Activated T-helper 2 cell treated with anti-CD3 and anti-CD28 coated beads, Interferon-gamma antibody, Interleukin-2, Interleukin-4, amounts not matched to agents 10 μg/mL and 5 μg/mL and 100 μg/mL, durations not matched to agents 14 hours and 24 hours and 36 hours (primary cell): Measurements from ENCODE around the gene RPUSD4. TPM values are rescaled to one million over a fixed set of nuclear protein-coding genes. Genes with fewer than 3 reads are reported as not detected.
A peak's percentile ranks its signal among the peaks of the same experiment; 100 is the strongest.

Experiments used
- DNase-seq: peaks from one replicate; pipeline ENCODE4 v3.0.0; 2021; ENCODE audit warnings: low spot score
- H3K27ac Mint-ChIP-seq: one replicate; pipeline ENCODE4 v1.8.0; 2021; ENCODE audit warnings: mixed read lengths
- H3K27me3 Mint-ChIP-seq: one replicate; pipeline ENCODE4 v1.8.0; 2021; ENCODE audit warnings: low read depth, mixed read lengths
- H3K36me3 Mint-ChIP-seq: one replicate; pipeline ENCODE4 v1.8.0; 2021; ENCODE audit warnings: low read depth, mixed read lengths
- H3K4me1 Mint-ChIP-seq: one replicate; pipeline ENCODE4 v1.8.0; 2021; ENCODE audit warnings: low read depth, mixed read lengths
- H3K4me3 Mint-ChIP-seq: one replicate; pipeline ENCODE4 v1.8.0; 2021; ENCODE audit warnings: low read depth, mild to moderate bottlenecking, moderate library complexity, mixed read lengths
- H3K9me3 Mint-ChIP-seq: one replicate; pipeline ENCODE4 v1.8.0; 2021; ENCODE audit warnings: mixed read lengths
- intact Hi-C: fragments of 100-400 bp; cut with micrococcal nuclease; formaldehyde crosslinking; loops from one replicate; pipeline ENCODE4 v1.15.1; 2023
- total RNA-seq: library from RNA; stranded (reverse); gene quantifications from 2 replicates; pipeline ENCODE4 v1.2.3, GENCODE V29; 2022

RPUSD4 gene
- total RNA-seq, 1 donor from 2014 or later, result 43.9 TPM

- no peaks in the 10 kb centered on the region for H3K9me3 Mint-ChIP-seq
- H3K4me1 Mint-ChIP-seq, result peaks cover 1% of the 10 kb centered on the region
- H3K36me3 Mint-ChIP-seq, result peaks cover 5% of the 10 kb centered on the region
- no peak for DNase-seq
- H3K27ac Mint-ChIP-seq, result no peak overlapping the region
- no peaks in the 10 kb centered on the region for H3K27me3 Mint-ChIP-seq
- intact Hi-C loops, result no loop called here
- no peak overlapping the region for H3K4me3 Mint-ChIP-seq
Measured at GRCh38 chr11:126226334-126227084, 15.1 kb upstream of the RPUSD4 start.

GRCh38 chr11:126225295-126225665, 13.8 kb upstream of the RPUSD4 start:
- intact Hi-C loops, result no loop called here
- Mint-ChIP-seq H3K27me3 (no peaks in the 10 kb centered on the region), H3K4me1 (peaks cover 2% of the 10 kb centered on the region), H3K36me3 (no peaks in the 10 kb centered on the region), H3K27ac (no peak overlapping the region), H3K9me3 (no peaks in the 10 kb centered on the region), H3K4me3 (no peak overlapping the region)
- DNase-seq, result no peak

GRCh38 chr11:126224647-126225294, 13.3 kb upstream of the RPUSD4 start:
- intact Hi-C loops, result no loop called here
- Mint-ChIP-seq H3K9me3 (no peaks in the 10 kb centered on the region), H3K4me3 (no peak overlapping the region), H3K36me3 (no peaks in the 10 kb centered on the region), H3K4me1 (peaks cover 3% of the 10 kb centered on the region), H3K27ac (no peak overlapping the region), H3K27me3 (no peaks in the 10 kb centered on the region)
- no peak for DNase-seq

- Mint-ChIP-seq H3K27ac (no peak overlapping the region), H3K4me1 (peaks cover 12% of the 10 kb centered on the region), H3K36me3 (no peaks in the 10 kb centered on the region), H3K9me3 (no peaks in the 10 kb centered on the region), H3K27me3 (no peaks in the 10 kb centered on the region), H3K4me3 (no peak overlapping the region)
- DNase-seq, result no peak
- intact Hi-C loops, result no loop called here
Measured at GRCh38 chr11:126219547-126219946, 8.1 kb upstream of the RPUSD4 start.

GRCh38 chr11:126217491-126217890, 6.0 kb upstream of the RPUSD4 start:
- Mint-ChIP-seq H3K27ac (no peak overlapping the region), H3K9me3 (no peaks in the 10 kb centered on the region), H3K4me3 (no peak overlapping the region), H3K27me3 (no peaks in the 10 kb centered on the region), H3K36me3 (no peaks in the 10 kb centered on the region), H3K4me1 (peaks cover 19% of the 10 kb centered on the region)
- DNase-seq, result no peak
- intact Hi-C loops, result no loop called here

- intact Hi-C loops, result no loop called here
Measured at GRCh38 chr11:126216526-126217305, 5.3 kb upstream of the RPUSD4 start.

GRCh38 chr11:126214841-126215240, 3.4 kb upstream of the RPUSD4 start:
- Mint-ChIP-seq H3K9me3 (no peaks in the 10 kb centered on the region), H3K36me3 (peaks cover 15% of the 10 kb centered on the region), H3K27me3 (no peaks in the 10 kb centered on the region), H3K27ac (no peak overlapping the region), H3K4me3 (no peak overlapping the region), H3K4me1 (peaks cover 33% of the 10 kb centered on the region)
- intact Hi-C loops, result loop anchor here (5.0 kb wide), 1 partner anchor 137 kb away; no protein-coding TSS in a partner anchor
- no peak for DNase-seq

More at GRCh38 chr11:126216526-126217305, 5.3 kb upstream of the RPUSD4 start:
- no peaks in the 10 kb centered on the region for H3K36me3 Mint-ChIP-seq
- peaks cover 26% of the 10 kb centered on the region for H3K4me1 Mint-ChIP-seq
- no peak overlapping the region for H3K27ac Mint-ChIP-seq
- H3K4me3 Mint-ChIP-seq, result no peak overlapping the region
- H3K27me3 Mint-ChIP-seq, result no peaks in the 10 kb centered on the region
- DNase-seq, result no peak
- no peaks in the 10 kb centered on the region for H3K9me3 Mint-ChIP-seq

- no peak overlapping the region for H3K4me3 Mint-ChIP-seq
- H3K36me3 Mint-ChIP-seq, result peaks cover 17% of the 10 kb centered on the region
- DNase-seq, result no peak
- no peak overlapping the region for H3K27ac Mint-ChIP-seq
- no peaks in the 10 kb centered on the region for H3K27me3 Mint-ChIP-seq
- H3K9me3 Mint-ChIP-seq, result no peaks in the 10 kb centered on the region
- H3K4me1 Mint-ChIP-seq, result peaks cover 33% of the 10 kb centered on the region
- intact Hi-C loops, result loop anchor here (5.0 kb wide), 1 partner anchor 138 kb away; no protein-coding TSS in a partner anchor
Measured at GRCh38 chr11:126214441-126214840, 3.0 kb upstream of the RPUSD4 start.

- Mint-ChIP-seq H3K4me1 (peaks cover 29% of the 10 kb centered on the region), H3K9me3 (no peaks in the 10 kb centered on the region), H3K4me3 (peak overlapping the region; percentile 99), H3K27me3 (no peaks in the 10 kb centered on the region), H3K27ac (peak overlapping the region; percentile 62), H3K36me3 (peaks cover 31% of the 10 kb centered on the region)
- intact Hi-C loops, result loop anchor here (5.0 kb wide), 1 partner anchor 140 kb away; no protein-coding TSS in a partner anchor
- no peak for DNase-seq
Measured at GRCh38 chr11:126212089-126212660, 725 bp upstream of the RPUSD4 start.

GRCh38 chr11:126210871-126211235, 597 bp downstream of the RPUSD4 start:
- intact Hi-C loops, result loop anchor here (1.0 to 5.0 kb wide), 6 partner anchors 58 to 619 kb away; partner anchors contain the start of genes FOXRED1, PUS3, STT3A and TIRAP
- Mint-ChIP-seq H3K4me3 (peak overlapping the region; percentile 99), H3K27ac (peak overlapping the region; percentile 92), H3K9me3 (no peaks in the 10 kb centered on the region), H3K27me3 (no peaks in the 10 kb centered on the region), H3K36me3 (peaks cover 36% of the 10 kb centered on the region), H3K4me1 (peaks cover 24% of the 10 kb centered on the region)
- DNase-seq, result no peak

- no peak for DNase-seq
- peaks cover 19% of the 10 kb centered on the region for H3K4me1 Mint-ChIP-seq
- no peak overlapping the region for H3K27ac Mint-ChIP-seq
- no peak overlapping the region for H3K4me3 Mint-ChIP-seq
- peaks cover 62% of the 10 kb centered on the region for H3K36me3 Mint-ChIP-seq
- no peaks in the 10 kb centered on the region for H3K9me3 Mint-ChIP-seq
- H3K27me3 Mint-ChIP-seq, result no peaks in the 10 kb centered on the region
- intact Hi-C loops, result no loop called here
Measured at GRCh38 chr11:126207896-126208295, 3.6 kb downstream of the RPUSD4 start.

GRCh38 chr11:126205359-126205758, 6.1 kb downstream of the RPUSD4 start:
- intact Hi-C loops, result no loop called here
- Mint-ChIP-seq H3K9me3 (no peaks in the 10 kb centered on the region), H3K27me3 (no peaks in the 10 kb centered on the region), H3K4me1 (peaks cover 4% of the 10 kb centered on the region), H3K27ac (no peak overlapping the region), H3K36me3 (peaks cover 75% of the 10 kb centered on the region), H3K4me3 (no peak overlapping the region)
- no peak for DNase-seq
